GM23248 (cell line): ENCODE measurements around the gene ZNF497.

ENCODE experiments used
- EZH2 ChIP-seq: fragments of 200-600 bp; sonication (generic); IDR thresholded peaks from 2 replicates; pipeline ENCODE4 v1.6.1; 2018; ENCODE audit warnings: antibody characterized with exemption, mild to moderate bottlenecking; ENCODE audit not compliant: insufficient read depth, poor library complexity, severe bottlenecking
- EZH2phosphoT487 ChIP-seq: fragments of 200-600 bp; sonication (generic); IDR thresholded peaks from 2 replicates; pipeline ENCODE4 v1.6.1; 2018; ENCODE audit warnings: antibody characterized with exemption, moderate library complexity, mild to moderate bottlenecking, low read depth; ENCODE audit not compliant: insufficient read depth

- no peak for TF ChIP-seq EZH2
- no peak for TF ChIP-seq EZH2phosphoT487
Observed at GRCh38 chr19:58350001-58350861, 12.3 kb downstream of the ZNF497 start.
